PC-9 (cell line): ENCODE measurements around the gene PDHX.

Source experiments
- EZH2 ChIP-seq: fragments of 200-600 bp; sonication (generic); IDR thresholded peaks from 2 replicates; pipeline ENCODE4 v1.8.0; 2017; ENCODE audit warnings: antibody characterized with exemption, low read depth
- TF ChIP-seq, protein P1 (sequence below): fragments of 200-600 bp; sonication (generic); conservative IDR thresholded peaks from 2 replicates; pipeline ENCODE4 v1.6.1; 2017; ENCODE audit warnings: mixed run types, antibody characterized with exemption, mild to moderate bottlenecking, moderate library complexity

GRCh38 chr11:35012467-35013191 is 96.2 kb downstream of the PDHX start:
- TF ChIP-seq, protein P1, sequence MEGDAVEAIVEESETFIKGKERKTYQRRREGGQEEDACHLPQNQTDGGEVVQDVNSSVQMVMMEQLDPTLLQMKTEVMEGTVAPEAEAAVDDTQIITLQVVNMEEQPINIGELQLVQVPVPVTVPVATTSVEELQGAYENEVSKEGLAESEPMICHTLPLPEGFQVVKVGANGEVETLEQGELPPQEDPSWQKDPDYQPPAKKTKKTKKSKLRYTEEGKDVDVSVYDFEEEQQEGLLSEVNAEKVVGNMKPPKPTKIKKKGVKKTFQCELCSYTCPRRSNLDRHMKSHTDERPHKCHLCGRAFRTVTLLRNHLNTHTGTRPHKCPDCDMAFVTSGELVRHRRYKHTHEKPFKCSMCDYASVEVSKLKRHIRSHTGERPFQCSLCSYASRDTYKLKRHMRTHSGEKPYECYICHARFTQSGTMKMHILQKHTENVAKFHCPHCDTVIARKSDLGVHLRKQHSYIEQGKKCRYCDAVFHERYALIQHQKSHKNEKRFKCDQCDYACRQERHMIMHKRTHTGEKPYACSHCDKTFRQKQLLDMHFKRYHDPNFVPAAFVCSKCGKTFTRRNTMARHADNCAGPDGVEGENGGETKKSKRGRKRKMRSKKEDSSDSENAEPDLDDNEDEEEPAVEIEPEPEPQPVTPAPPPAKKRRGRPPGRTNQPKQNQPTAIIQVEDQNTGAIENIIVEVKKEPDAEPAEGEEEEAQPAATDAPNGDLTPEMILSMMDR, result no peak
- TF ChIP-seq EZH2, result no peak
